GM12873 (cell line): Measurements from ENCODE around the gene ZFAND3.

Source experiments
- CTCF ChIP-seq: IDR thresholded peaks from 2 replicates; pipeline ENCODE4 v1.5.1; 2012; ENCODE audit warnings: low read depth, mild to moderate bottlenecking, moderate library complexity, low read length, control low read depth; ENCODE audit not compliant: insufficient read depth; ENCODE audit errors: missing control alignments

Gene ZFAND3

GRCh38 chr6:38136547-38136946, 317.0 kb downstream of the ZFAND3 start:
- no peak for TF ChIP-seq CTCF

GRCh38 chr6:38137608-38138265, 318.2 kb downstream of the ZFAND3 start:
- no peak for TF ChIP-seq CTCF

- no peak for TF ChIP-seq CTCF
These were observed 318.8 kb downstream of the ZFAND3 start for GRCh38 chr6:38138374-38138773.

- no peak for TF ChIP-seq CTCF
These were observed 321.6 kb downstream of the ZFAND3 start for GRCh38 chr6:38141085-38141484.

GRCh38 chr6:38141716-38142115, 322.2 kb downstream of the ZFAND3 start:
- no peak for TF ChIP-seq CTCF

- TF ChIP-seq CTCF: no peak
These were observed 322.8 kb downstream of the ZFAND3 start for GRCh38 chr6:38142178-38142902.

- no peak for TF ChIP-seq CTCF
These were observed 323.9 kb downstream of the ZFAND3 start for GRCh38 chr6:38143191-38144150.
